GM12878 (cell line): ENCODE results near the gene CBX2.

Experiments
- SRF ChIP-seq, 2 experiments: IDR thresholded peaks; 2 replicates each; pipeline ENCODE4 v1.6.1; 2011; ENCODE audit warnings: low read depth in 2 of 2, low read length in 2 of 2, mild to moderate bottlenecking in 1 of 2, moderate library complexity in 1 of 2
- TCF12 ChIP-seq: IDR thresholded peaks from 2 replicates; pipeline ENCODE4 v1.6.1; 2011; ENCODE audit warnings: low read depth, mild to moderate bottlenecking, low read length
- TF ChIP-seq, protein P1 (sequence below), 3 experiments: IDR thresholded peaks in 2 of 3; conservative IDR thresholded peaks in 1 of 3; 2 replicates each; pipeline ENCODE4 v1.5.1; 2011; ENCODE audit warnings: low read depth in 3 of 3, low read length in 3 of 3, mild to moderate bottlenecking in 3 of 3, control low read depth in 2 of 3, moderate library complexity in 2 of 3, inconsistent platforms in 1 of 3, mixed read lengths in 1 of 3; ENCODE audit not compliant: control insufficient read depth in 2 of 3, insufficient read depth in 1 of 3; ENCODE audit errors: extremely low read depth in 1 of 3

DNA sequence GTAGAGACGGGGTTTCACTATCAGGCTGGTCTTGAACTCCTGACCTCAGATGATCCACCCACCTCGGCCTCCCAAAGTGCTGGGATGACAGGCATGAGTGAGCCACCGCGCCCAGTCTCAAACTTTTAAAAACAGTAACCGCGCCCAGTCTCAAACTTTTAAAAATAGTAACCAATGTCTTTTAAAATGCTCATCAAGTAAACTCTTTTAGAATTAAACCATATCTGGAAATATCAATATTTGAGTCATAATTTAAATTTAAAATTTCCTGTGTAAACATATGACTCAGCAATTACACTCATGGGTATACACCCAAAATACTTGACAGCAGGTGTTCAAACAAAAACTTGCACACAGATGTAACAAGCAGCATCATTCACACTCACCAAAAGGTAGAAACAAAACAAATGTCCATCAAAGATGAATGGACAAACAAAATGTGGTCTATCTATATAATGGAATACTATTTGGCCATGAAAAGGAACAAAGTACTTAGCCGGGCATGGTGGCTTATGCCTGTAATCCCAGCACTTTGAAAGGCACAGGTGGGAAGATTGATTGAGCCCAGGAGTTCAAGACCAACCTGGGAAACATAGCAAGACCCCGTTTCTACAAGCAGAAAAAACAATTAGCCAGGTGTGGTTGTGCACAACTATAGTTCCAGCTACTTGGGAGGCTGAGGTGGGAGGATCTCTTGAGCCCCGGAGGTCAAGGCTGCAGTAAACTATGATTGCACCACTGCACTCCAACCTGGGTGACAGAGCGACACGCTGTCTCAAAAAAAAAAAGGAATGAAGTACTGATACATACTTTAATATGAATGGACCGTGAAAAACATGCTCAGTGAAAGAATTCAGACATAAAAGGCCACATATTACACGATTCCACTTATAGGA, 27.1 kb upstream of the CBX2 start:
- 0 out of 2 replicates have a peak, but pooled peaks have one; percentile 39 for TF ChIP-seq TCF12
- TF ChIP-seq SRF (IDR thresholded peaks at IDR 0.05; ENCODE audit: low read depth in 2 of 2, low read length in 2 of 2), result no peak
- TF ChIP-seq, protein P1, sequence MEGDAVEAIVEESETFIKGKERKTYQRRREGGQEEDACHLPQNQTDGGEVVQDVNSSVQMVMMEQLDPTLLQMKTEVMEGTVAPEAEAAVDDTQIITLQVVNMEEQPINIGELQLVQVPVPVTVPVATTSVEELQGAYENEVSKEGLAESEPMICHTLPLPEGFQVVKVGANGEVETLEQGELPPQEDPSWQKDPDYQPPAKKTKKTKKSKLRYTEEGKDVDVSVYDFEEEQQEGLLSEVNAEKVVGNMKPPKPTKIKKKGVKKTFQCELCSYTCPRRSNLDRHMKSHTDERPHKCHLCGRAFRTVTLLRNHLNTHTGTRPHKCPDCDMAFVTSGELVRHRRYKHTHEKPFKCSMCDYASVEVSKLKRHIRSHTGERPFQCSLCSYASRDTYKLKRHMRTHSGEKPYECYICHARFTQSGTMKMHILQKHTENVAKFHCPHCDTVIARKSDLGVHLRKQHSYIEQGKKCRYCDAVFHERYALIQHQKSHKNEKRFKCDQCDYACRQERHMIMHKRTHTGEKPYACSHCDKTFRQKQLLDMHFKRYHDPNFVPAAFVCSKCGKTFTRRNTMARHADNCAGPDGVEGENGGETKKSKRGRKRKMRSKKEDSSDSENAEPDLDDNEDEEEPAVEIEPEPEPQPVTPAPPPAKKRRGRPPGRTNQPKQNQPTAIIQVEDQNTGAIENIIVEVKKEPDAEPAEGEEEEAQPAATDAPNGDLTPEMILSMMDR (IDR thresholded peaks at IDR 0.05 in 2 of 3, conservative IDR thresholded peaks at IDR 0.05 in 1 of 3; ENCODE audit: control insufficient read depth in 2 of 3, extremely low read depth in 1 of 3, insufficient read depth in 1 of 3, low read depth in 3 of 3, low read length in 3 of 3), result no peak
